ENCODE measurements around the gene DNAH17. TPM values are rescaled to one million over a fixed set of nuclear protein-coding genes. Genes with fewer than 3 reads are reported as not detected.
A peak's percentile ranks its signal among the peaks of the same experiment; 100 is the strongest.

Gene DNAH17
- total and polyA plus RNA-seq, 2 of the 13 experiments (the other 11 are each of a cell fraction or from before 2014, with no cell fraction given), result 0.86 to 1.6 TPM

DNA sequence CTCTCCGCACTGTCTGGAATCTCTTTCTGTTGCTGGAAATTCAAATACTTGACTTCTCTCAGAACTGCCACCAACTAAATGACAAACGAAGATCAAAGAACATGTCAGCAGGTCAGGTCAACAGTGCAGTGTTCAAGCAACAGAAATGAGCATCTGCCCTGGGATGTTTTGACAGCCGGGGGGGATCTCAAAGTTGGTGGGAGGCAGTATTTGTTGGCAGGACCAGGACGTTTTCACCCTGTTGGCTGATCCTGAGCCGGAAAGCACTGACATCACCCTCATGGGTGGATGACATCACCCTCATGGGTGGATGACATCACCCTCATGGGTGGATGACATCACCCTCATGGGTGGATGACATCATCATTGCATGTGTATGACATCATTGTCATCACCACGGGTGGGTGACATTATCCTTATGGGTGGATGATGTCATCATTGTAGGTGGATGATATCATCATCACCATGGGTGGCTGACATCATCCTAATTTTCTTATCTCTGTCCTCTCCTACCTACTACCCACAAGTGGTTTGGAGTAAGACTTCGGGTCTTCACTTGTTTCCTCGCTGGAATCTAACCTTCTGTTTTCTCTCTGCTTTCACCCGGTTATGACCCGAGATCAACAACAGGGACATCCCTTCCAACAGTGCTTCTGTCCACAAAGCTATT lies 18.9 kb downstream of the DNAH17 start (continued):
- TF ChIP-seq YEATS2 (CRISPR knock-in tag; IDR thresholded peaks at IDR 0.05; ENCODE audit: borderline replicate concordance) (no peak), SIN3A (IDR thresholded peaks at IDR 0.05; ENCODE audit: borderline replicate concordance, low read depth, low read length) (no peak), CREB1 (IDR thresholded peaks at IDR 0.05) (peak; percentile 100), CREB1 (CRISPR knock-in tag; IDR thresholded peaks at IDR 0.05) (peak; percentile 95), HIVEP1 (CRISPR knock-in tag; IDR thresholded peaks at IDR 0.05) (no peak), MEIS2 (CRISPR knock-in tag; IDR thresholded peaks at IDR 0.05) (peak; percentile 90), NR2F2 (IDR thresholded peaks at IDR 0.05; ENCODE audit: borderline replicate concordance, low read depth) (peak; percentile 91), MXD4 (CRISPR knock-in tag; IDR thresholded peaks at IDR 0.05) (no peak; the same call in 1 of the 2 replicates), ZFP36 (IDR thresholded peaks at IDR 0.05; ENCODE audit: borderline replicate concordance, low read depth, low read length, partially characterized antibody) (no peak), ZNF160 (CRISPR knock-in tag; IDR thresholded peaks at IDR 0.05) (no peak), ZNF235 (CRISPR knock-in tag; IDR thresholded peaks at IDR 0.05; ENCODE audit: borderline replicate concordance) (no peak), HMGXB4 (CRISPR knock-in tag; IDR thresholded peaks at IDR 0.05; ENCODE audit: borderline replicate concordance in 1 of 2, low read depth in 1 of 2) (0 out of 4 replicates have a peak, but pooled peaks of 1 of the 2 experiments have one; percentile 25), PAF1 (CRISPR knock-in tag; IDR thresholded peaks at IDR 0.05) (no peak), TAF1 (CRISPR knock-in tag; IDR thresholded peaks at IDR 0.05) (no peak), STAT5B (CRISPR knock-in tag; IDR thresholded peaks at IDR 0.05) (no peak), KDM1A (CRISPR knock-in tag; IDR thresholded peaks at IDR 0.05) (no peak), ZBTB4 (CRISPR knock-in tag; IDR thresholded peaks at IDR 0.05; ENCODE audit: borderline replicate concordance) (peak; percentile 80; the same call in 1 of the 2 replicates), PHF8 (CRISPR knock-in tag; IDR thresholded peaks at IDR 0.05) (0 out of 2 replicates have a peak, but pooled peaks have one; percentile 4), JDP2 (CRISPR knock-in tag; IDR thresholded peaks at IDR 0.05; ENCODE audit: borderline replicate concordance) (no peak), DPF2 (CRISPR knock-in tag; IDR thresholded peaks at IDR 0.05; ENCODE audit: borderline replicate concordance, low read depth) (peak; percentile 62; the same call in 1 of the 2 replicates), CC2D1A (CRISPR knock-in tag; IDR thresholded peaks at IDR 0.05) (no peak), ZNF138 (CRISPR knock-in tag; IDR thresholded peaks at IDR 0.05; ENCODE audit: low read depth) (no peak), ZNF136 (CRISPR knock-in tag; IDR thresholded peaks at IDR 0.05; ENCODE audit: low read depth) (no peak), KAT7 (CRISPR knock-in tag; IDR thresholded peaks at IDR 0.05; ENCODE audit: borderline replicate concordance) (no peak; the same call in 1 of the 2 replicates), ZNF562 (CRISPR knock-in tag; IDR thresholded peaks at IDR 0.05; ENCODE audit: borderline replicate concordance) (no peak)
- TF ChIP-seq, protein P1, sequence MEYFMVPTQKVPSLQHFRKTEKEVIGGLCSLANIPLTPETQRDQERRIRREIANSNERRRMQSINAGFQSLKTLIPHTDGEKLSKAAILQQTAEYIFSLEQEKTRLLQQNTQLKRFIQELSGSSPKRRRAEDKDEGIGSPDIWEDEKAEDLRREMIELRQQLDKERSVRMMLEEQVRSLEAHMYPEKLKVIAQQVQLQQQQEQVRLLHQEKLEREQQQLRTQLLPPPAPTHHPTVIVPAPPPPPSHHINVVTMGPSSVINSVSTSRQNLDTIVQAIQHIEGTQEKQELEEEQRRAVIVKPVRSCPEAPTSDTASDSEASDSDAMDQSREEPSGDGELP (IDR thresholded peaks at IDR 0.05; ENCODE audit: borderline replicate concordance, low read depth), result peak; percentile 37; the same call in 1 of the 2 replicates

All from HepG2 (cell line).